HCT116 (cell line): ENCODE measurements around the gene ASB9.

ENCODE experiments used
- CBX3 ChIP-seq: IDR thresholded peaks from 2 replicates; pipeline ENCODE4 v1.6.1; 2012; ENCODE audit warnings: low read depth
- EGR1 ChIP-seq: IDR thresholded peaks from 2 replicates; pipeline ENCODE4 v1.6.1; 2012; ENCODE audit warnings: low read depth
- EZH2 ChIP-seq: fragments of 200-600 bp; sonication (generic); IDR thresholded peaks from 2 replicates; pipeline ENCODE4 v1.6.1; 2017; ENCODE audit warnings: antibody characterized with exemption, mixed run types
- EZH2phosphoT487 ChIP-seq: fragments of 200-600 bp; IDR thresholded peaks from 2 replicates; pipeline ENCODE4 v1.6.1; 2018; ENCODE audit warnings: antibody characterized with exemption, borderline replicate concordance
- FOSL1 ChIP-seq: IDR thresholded peaks from 2 replicates; pipeline ENCODE4 v1.6.1; 2012; ENCODE audit warnings: low read depth
- POLR2A ChIP-seq: IDR thresholded peaks from 2 replicates; pipeline ENCODE4 v1.7.0; 2011; ENCODE audit warnings: borderline replicate concordance; ENCODE audit not compliant: insufficient read depth, insufficient read length; ENCODE audit errors: extremely low read depth
- POLR2AphosphoS5 ChIP-seq: IDR thresholded peaks from 2 replicates; pipeline ENCODE4 v1.6.1; 2011; ENCODE audit warnings: mild to moderate bottlenecking, low read depth, low read length, moderate library complexity
- SP1 ChIP-seq: IDR thresholded peaks from 2 replicates; pipeline ENCODE4 v1.6.1; 2012; ENCODE audit warnings: low read depth
- YY1 ChIP-seq: IDR thresholded peaks from 2 replicates; pipeline ENCODE4 v1.6.1; 2011; ENCODE audit warnings: low read length, low read depth, moderate library complexity, mild to moderate bottlenecking; ENCODE audit not compliant: insufficient replicate concordance; ENCODE audit errors: extremely low read depth
- TF ChIP-seq, protein P1 (sequence below), 3 experiments: fragments of 200-600 bp in 1 of 3; sonication (generic) in 1 of 3; IDR thresholded peaks in 2 of 3; conservative IDR thresholded peaks in 1 of 3; 2 replicates each; pipeline ENCODE4 v1.5.1; 2012 to 2017; ENCODE audit warnings: low read depth in 2 of 3, low read length in 2 of 3, antibody characterized with exemption in 1 of 3, borderline replicate concordance in 1 of 3, control low read depth in 1 of 3, mild to moderate bottlenecking in 1 of 3, mixed read lengths in 1 of 3, mixed run types in 1 of 3, moderate library complexity in 1 of 3; ENCODE audit not compliant: insufficient read depth in 1 of 3
- TF ChIP-seq, protein P2 (sequence below): IDR thresholded peaks from 2 replicates; pipeline ENCODE4 v1.6.1; 2012; ENCODE audit warnings: low read depth

DNA sequence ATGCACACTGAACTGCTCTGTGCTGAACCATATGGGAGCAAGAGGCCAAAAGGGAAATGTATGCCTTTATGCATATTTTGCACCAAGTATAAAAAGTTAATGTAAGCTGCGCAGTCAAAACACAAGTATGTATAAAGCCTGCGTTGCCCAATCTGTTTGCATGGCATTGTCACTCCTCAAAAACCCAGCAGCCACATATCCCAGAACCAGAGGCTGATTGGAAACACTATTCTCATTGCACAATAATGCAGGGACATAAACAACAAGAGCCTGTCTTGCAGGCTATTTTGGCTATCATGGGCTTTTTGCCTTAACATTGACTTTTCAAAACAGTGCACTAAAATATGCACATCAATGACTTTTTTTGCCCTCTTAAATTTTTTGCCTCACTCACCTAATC is 5.1 kb upstream of the ASB9 start:
- TF ChIP-seq, protein P1, sequence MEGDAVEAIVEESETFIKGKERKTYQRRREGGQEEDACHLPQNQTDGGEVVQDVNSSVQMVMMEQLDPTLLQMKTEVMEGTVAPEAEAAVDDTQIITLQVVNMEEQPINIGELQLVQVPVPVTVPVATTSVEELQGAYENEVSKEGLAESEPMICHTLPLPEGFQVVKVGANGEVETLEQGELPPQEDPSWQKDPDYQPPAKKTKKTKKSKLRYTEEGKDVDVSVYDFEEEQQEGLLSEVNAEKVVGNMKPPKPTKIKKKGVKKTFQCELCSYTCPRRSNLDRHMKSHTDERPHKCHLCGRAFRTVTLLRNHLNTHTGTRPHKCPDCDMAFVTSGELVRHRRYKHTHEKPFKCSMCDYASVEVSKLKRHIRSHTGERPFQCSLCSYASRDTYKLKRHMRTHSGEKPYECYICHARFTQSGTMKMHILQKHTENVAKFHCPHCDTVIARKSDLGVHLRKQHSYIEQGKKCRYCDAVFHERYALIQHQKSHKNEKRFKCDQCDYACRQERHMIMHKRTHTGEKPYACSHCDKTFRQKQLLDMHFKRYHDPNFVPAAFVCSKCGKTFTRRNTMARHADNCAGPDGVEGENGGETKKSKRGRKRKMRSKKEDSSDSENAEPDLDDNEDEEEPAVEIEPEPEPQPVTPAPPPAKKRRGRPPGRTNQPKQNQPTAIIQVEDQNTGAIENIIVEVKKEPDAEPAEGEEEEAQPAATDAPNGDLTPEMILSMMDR (IDR thresholded peaks at IDR 0.05 in 2 of 3, conservative IDR thresholded peaks at IDR 0.05 in 1 of 3; ENCODE audit: borderline replicate concordance in 1 of 3, insufficient read depth in 1 of 3, low read depth in 2 of 3, low read length in 2 of 3) = no peak
- no peak for TF ChIP-seq POLR2AphosphoS5
- no peak for TF ChIP-seq CBX3
- no peak for TF ChIP-seq FOSL1
- TF ChIP-seq EZH2phosphoT487 = no peak
- TF ChIP-seq YY1 = no peak
- TF ChIP-seq POLR2A = no peak
- no peak for TF ChIP-seq EZH2
- no peak for TF ChIP-seq EGR1
- no peak for TF ChIP-seq SP1
- TF ChIP-seq, protein P2, sequence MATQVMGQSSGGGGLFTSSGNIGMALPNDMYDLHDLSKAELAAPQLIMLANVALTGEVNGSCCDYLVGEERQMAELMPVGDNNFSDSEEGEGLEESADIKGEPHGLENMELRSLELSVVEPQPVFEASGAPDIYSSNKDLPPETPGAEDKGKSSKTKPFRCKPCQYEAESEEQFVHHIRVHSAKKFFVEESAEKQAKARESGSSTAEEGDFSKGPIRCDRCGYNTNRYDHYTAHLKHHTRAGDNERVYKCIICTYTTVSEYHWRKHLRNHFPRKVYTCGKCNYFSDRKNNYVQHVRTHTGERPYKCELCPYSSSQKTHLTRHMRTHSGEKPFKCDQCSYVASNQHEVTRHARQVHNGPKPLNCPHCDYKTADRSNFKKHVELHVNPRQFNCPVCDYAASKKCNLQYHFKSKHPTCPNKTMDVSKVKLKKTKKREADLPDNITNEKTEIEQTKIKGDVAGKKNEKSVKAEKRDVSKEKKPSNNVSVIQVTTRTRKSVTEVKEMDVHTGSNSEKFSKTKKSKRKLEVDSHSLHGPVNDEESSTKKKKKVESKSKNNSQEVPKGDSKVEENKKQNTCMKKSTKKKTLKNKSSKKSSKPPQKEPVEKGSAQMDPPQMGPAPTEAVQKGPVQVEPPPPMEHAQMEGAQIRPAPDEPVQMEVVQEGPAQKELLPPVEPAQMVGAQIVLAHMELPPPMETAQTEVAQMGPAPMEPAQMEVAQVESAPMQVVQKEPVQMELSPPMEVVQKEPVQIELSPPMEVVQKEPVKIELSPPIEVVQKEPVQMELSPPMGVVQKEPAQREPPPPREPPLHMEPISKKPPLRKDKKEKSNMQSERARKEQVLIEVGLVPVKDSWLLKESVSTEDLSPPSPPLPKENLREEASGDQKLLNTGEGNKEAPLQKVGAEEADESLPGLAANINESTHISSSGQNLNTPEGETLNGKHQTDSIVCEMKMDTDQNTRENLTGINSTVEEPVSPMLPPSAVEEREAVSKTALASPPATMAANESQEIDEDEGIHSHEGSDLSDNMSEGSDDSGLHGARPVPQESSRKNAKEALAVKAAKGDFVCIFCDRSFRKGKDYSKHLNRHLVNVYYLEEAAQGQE = no peak
